Memory B cell (primary cell): ENCODE results near the gene RHOB.
"Not testable (repeated sequence)": the region's sequence is repeated elsewhere in the genome, so short reads cannot be mapped to it uniquely, and the experiment has no call there.

Source experiments
- ATAC-seq: fragments of 150-1000 bp; cut with Tn5 transposase; 2 replicates; pipeline ENCODE4 v1.10.0; 2021; ENCODE audit warnings: low read depth, mild to moderate bottlenecking, moderate library complexity
- DNase-seq, 2 donors: peaks; one replicate each; pipeline ENCODE4 v3.0.0; 2022; ENCODE audit warnings: low spot score in 2 of 2
- H3K27ac Mint-ChIP-seq: one replicate; pipeline ENCODE4 v1.8.0; 2022; ENCODE audit warnings: mild to moderate bottlenecking, moderate library complexity, mixed read lengths
- H3K27me3 Mint-ChIP-seq: one replicate; pipeline ENCODE4 v1.8.0; 2022; ENCODE audit warnings: mixed read lengths
- H3K36me3 Mint-ChIP-seq: one replicate; pipeline ENCODE4 v1.8.0; 2022; ENCODE audit warnings: mild to moderate bottlenecking, mixed read lengths
- H3K4me1 Mint-ChIP-seq: one replicate; pipeline ENCODE4 v1.8.0; 2022; ENCODE audit warnings: mixed read lengths
- H3K4me3 Mint-ChIP-seq: one replicate; pipeline ENCODE4 v1.8.0; 2022; ENCODE audit warnings: mild to moderate bottlenecking, moderate library complexity, mixed read lengths
- H3K9me3 Mint-ChIP-seq: one replicate; pipeline ENCODE4 v1.8.0; 2022; ENCODE audit warnings: mixed read lengths

RHOB gene

DNA sequence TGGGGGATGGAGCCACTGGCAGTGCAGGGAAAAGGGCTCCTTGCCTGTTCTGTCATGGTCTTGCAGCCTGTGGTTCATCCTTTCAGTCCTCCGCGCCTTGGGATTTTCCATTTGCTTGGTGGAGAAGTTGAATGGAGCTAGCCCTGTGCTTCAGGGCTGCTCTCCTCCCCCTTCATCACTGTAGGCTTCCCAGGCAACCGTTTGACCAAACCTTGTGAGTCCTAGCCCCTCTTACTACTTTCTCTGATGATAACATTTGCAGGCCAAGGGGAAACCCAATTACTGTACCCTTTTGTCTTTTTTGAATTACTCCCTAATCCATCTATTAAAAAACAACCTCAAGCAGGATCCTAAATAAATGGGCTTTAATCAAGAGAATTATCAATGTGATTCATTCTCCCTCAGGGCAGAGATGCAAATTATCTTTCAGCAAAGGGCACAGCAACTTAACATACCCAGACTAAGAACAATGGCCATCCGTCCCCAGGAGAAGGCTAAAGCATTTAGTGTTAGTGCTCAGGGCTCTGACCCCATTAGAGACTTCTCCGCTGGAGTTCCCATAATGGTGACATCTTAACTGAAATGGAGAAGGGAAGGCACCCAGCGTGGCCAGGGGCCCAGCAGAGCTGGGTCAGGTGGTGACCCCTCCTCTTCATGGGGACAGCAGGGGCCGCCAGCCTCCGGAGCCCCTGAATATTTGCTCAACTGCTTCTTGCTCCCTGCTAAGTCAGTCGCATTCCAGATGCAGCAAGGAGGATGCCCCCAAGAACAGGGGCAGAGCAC lies 40.7 kb downstream of the RHOB start:
- Mint-ChIP-seq H3K4me1 (no peaks in the 10 kb centered on the region), H3K4me3 (no peak overlapping the region), H3K9me3 (no peaks in the 10 kb centered on the region), H3K36me3 (no peaks in the 10 kb centered on the region), H3K27ac (no peak overlapping the region), H3K27me3 (no peaks in the 10 kb centered on the region)
- no peak for ATAC-seq
- no peak for DNase-seq

DNA sequence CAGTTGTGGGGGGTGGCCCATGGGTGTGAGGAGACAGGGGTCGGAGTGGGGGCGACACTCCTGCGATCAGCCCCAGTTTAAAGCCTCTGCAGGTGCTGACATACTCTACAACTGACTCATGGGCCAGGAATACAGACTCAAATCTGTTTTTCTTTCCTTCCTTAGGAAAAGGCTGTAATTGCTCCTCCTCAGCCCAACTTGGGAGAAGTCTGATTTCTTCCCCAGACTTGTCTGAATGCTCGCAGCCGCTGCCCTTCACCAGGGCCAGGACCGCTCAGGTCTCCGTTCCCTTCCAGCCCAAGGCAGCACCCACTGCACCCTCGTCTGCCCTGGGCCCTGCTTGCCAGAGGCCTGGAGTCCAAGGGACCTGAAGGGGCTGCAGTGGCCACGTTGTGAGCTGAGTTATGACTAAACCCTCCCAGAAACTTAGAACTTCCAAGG lies 41.3 kb downstream of the RHOB start:
- no peaks in the 10 kb centered on the region for H3K27me3 Mint-ChIP-seq
- no peaks in the 10 kb centered on the region for H3K36me3 Mint-ChIP-seq
- ATAC-seq = no peak
- H3K27ac Mint-ChIP-seq = no peak overlapping the region
- no peak overlapping the region for H3K4me3 Mint-ChIP-seq
- H3K9me3 Mint-ChIP-seq = no peaks in the 10 kb centered on the region
- H3K4me1 Mint-ChIP-seq = no peaks in the 10 kb centered on the region
- DNase-seq = no peak

- Mint-ChIP-seq H3K36me3 (no peaks in the 10 kb centered on the region), H3K27me3 (no peaks in the 10 kb centered on the region), H3K9me3 (no peaks in the 10 kb centered on the region), H3K4me1 (no peaks in the 10 kb centered on the region), H3K4me3 (no peak overlapping the region), H3K27ac (no peak overlapping the region)
- ATAC-seq (no peak), DNase-seq (no peak)
Observed at GRCh38 chr2:20488782-20489181, 41.9 kb downstream of the RHOB start.

GRCh38 chr2:20490300-20491181 lies 43.7 kb downstream of the RHOB start:
- Mint-ChIP-seq H3K27me3 (no peaks in the 10 kb centered on the region), H3K4me1 (no peaks in the 10 kb centered on the region), H3K9me3 (no peaks in the 10 kb centered on the region), H3K27ac (no peak overlapping the region), H3K4me3 (no peak overlapping the region), H3K36me3 (no peaks in the 10 kb centered on the region)
- ATAC-seq (no peak), DNase-seq (no peak)

- Mint-ChIP-seq H3K27me3 (no peaks in the 10 kb centered on the region), H3K4me1 (no peaks in the 10 kb centered on the region), H3K9me3 (no peaks in the 10 kb centered on the region), H3K4me3 (no peak overlapping the region), H3K27ac (no peak overlapping the region), H3K36me3 (no peaks in the 10 kb centered on the region)
- DNase-seq (no peak), ATAC-seq (no peak)
Observed at GRCh38 chr2:20491739-20492531, 45.1 kb downstream of the RHOB start.

- not testable (repeated sequence) for DNase-seq, H3K4me3 Mint-ChIP-seq, H3K27ac Mint-ChIP-seq, H3K27me3 Mint-ChIP-seq, H3K4me1 Mint-ChIP-seq, H3K9me3 Mint-ChIP-seq, H3K36me3 Mint-ChIP-seq, ATAC-seq
Observed at GRCh38 chr2:20493095-20493494, 46.2 kb downstream of the RHOB start.

- Mint-ChIP-seq H3K9me3 (no peaks in the 10 kb centered on the region), H3K4me1 (no peaks in the 10 kb centered on the region), H3K27ac (no peak overlapping the region), H3K36me3 (no peaks in the 10 kb centered on the region), H3K27me3 (peaks cover 8% of the 10 kb centered on the region), H3K4me3 (no peak overlapping the region)
- no peak for DNase-seq
- no peak for ATAC-seq
Observed at GRCh38 chr2:20494241-20494640, 47.4 kb downstream of the RHOB start.

GRCh38 chr2:20496076-20496872 lies 49.4 kb downstream of the RHOB start:
- no peaks in the 10 kb centered on the region for H3K9me3 Mint-ChIP-seq
- no peak overlapping the region for H3K27ac Mint-ChIP-seq
- H3K4me1 Mint-ChIP-seq = no peaks in the 10 kb centered on the region
- ATAC-seq (no peak), DNase-seq (no peak)
- H3K36me3 Mint-ChIP-seq = no peaks in the 10 kb centered on the region
- H3K4me3 Mint-ChIP-seq = no peak overlapping the region
- peaks cover 17% of the 10 kb centered on the region for H3K27me3 Mint-ChIP-seq

GRCh38 chr2:20496942-20497341 lies 50.1 kb downstream of the RHOB start:
- DNase-seq (no peak), ATAC-seq (no peak)
- Mint-ChIP-seq H3K9me3 (no peaks in the 10 kb centered on the region), H3K36me3 (no peaks in the 10 kb centered on the region), H3K4me1 (no peaks in the 10 kb centered on the region), H3K27ac (no peak overlapping the region), H3K27me3 (peaks cover 17% of the 10 kb centered on the region), H3K4me3 (no peak overlapping the region)
